HEK293 (cell line): ENCODE data around the gene NTNG1.

ENCODE experiments used
- CTCF ChIA-PET: fragments of 350-600 bp; formaldehyde crosslinking; extraction: SDS; loops from one replicate; lab custom pipeline; 2021; ENCODE audit warnings: antibody characterized with exemption; lab: Yijun Ruan, JAX
- POLR2A ChIA-PET: fragments of 300-600 bp; formaldehyde crosslinking; extraction: SDS; loops from one replicate; lab custom pipeline; 2020; ENCODE audit warnings: antibody characterized with exemption, inconsistent platforms; lab: Yijun Ruan, JAX
- H3K27ac ChIP-seq: fragments of 200-500 bp; sonication (Bioruptor generic); 2 replicates; pipeline ENCODE4 v1.5.1; 2014; ENCODE audit warnings: low read depth, low read length, control low read depth, inconsistent platforms; ENCODE audit errors: extremely low read depth
- H3K36me3 ChIP-seq, 2 experiments: fragments of 200-500 bp in 1 of 2; sonication (Bioruptor generic) in 1 of 2; 1 replicate in 1 of 2; 2 replicates in 1 of 2; pipeline ENCODE4 v1.5.1; 2014 to 2017; ENCODE audit warnings: inconsistent platforms in 2 of 2, low read length in 2 of 2; ENCODE audit not compliant: control insufficient read depth in 2 of 2, insufficient read depth in 1 of 2
- H3K4me1 ChIP-seq: fragments of 200-500 bp; sonication (Bioruptor generic); 2 replicates; pipeline ENCODE4 v1.5.1; 2014; ENCODE audit warnings: mild to moderate bottlenecking, low read length, inconsistent platforms; ENCODE audit not compliant: control insufficient read depth, insufficient read depth
- H3K4me3 ChIP-seq: 2 replicates; pipeline ENCODE4 v1.5.1; 2011; ENCODE audit warnings: low read depth, mild to moderate bottlenecking, control low read depth, low read length, moderate library complexity
- H3K9me3 ChIP-seq: fragments of 200-500 bp; sonication (Bioruptor generic); 2 replicates; pipeline ENCODE4 v1.5.1; 2014; ENCODE audit warnings: low read depth, low read length, inconsistent platforms; ENCODE audit not compliant: control insufficient read depth, insufficient read depth
- AEBP2 ChIP-seq: fragments of 450-650 bp; formaldehyde crosslinking; IDR thresholded peaks from 2 replicates; pipeline ENCODE4 v1.5.1; 2016; ENCODE audit warnings: missing biosample characterization, missing genetic modification characterization, borderline replicate concordance
- GLI2 ChIP-seq: fragments of 450-650 bp; formaldehyde crosslinking; IDR thresholded peaks from 2 replicates; pipeline ENCODE4; 2017; ENCODE audit warnings: missing biosample characterization, missing genetic modification characterization, low read depth, borderline replicate concordance
- KLF16 ChIP-seq: fragments of 450-650 bp; formaldehyde crosslinking; IDR thresholded peaks from 2 replicates; pipeline ENCODE4 v1.5.1; 2017; ENCODE audit warnings: missing biosample characterization, missing genetic modification characterization
- KLF8 ChIP-seq: fragments of 450-650 bp; formaldehyde crosslinking; IDR thresholded peaks from 2 replicates; pipeline ENCODE4 v1.5.1; 2016; ENCODE audit warnings: missing biosample characterization, missing genetic modification characterization
- REPIN1 ChIP-seq: fragments of 450-650 bp; formaldehyde crosslinking; IDR thresholded peaks from 2 replicates; pipeline ENCODE4 v1.5.1; 2017; ENCODE audit warnings: missing biosample characterization, missing genetic modification characterization, low read depth
- SETDB1 ChIP-seq: IDR thresholded peaks from one replicate; pipeline ENCODE4 v1.6.1; 2017; ENCODE audit warnings: mild to moderate bottlenecking, low read length, moderate library complexity, mixed read lengths; ENCODE audit not compliant: insufficient read length
- ZBTB11 ChIP-seq: fragments of 450-650 bp; formaldehyde crosslinking; conservative IDR thresholded peaks from 2 replicates; pipeline ENCODE4 v1.5.1; 2016; ENCODE audit warnings: low read depth, missing biosample characterization, missing genetic modification characterization
- ZFP41 ChIP-seq: fragments of 450-650 bp; formaldehyde crosslinking; IDR thresholded peaks from 2 replicates; pipeline ENCODE4 v1.5.1; 2016; ENCODE audit warnings: missing biosample characterization, missing genetic modification characterization, borderline replicate concordance
- ZFP69B ChIP-seq: fragments of 450-650 bp; formaldehyde crosslinking; IDR thresholded peaks from 2 replicates; pipeline ENCODE4 v1.5.1; 2016; ENCODE audit warnings: missing biosample characterization, missing genetic modification characterization
- ZIC2 ChIP-seq: fragments of 450-650 bp; formaldehyde crosslinking; IDR thresholded peaks from 2 replicates; pipeline ENCODE4 v1.5.1; 2016; ENCODE audit warnings: missing biosample characterization, missing genetic modification characterization
- ZNF18 ChIP-seq: fragments of 450-650 bp; formaldehyde crosslinking; IDR thresholded peaks from 2 replicates; pipeline ENCODE4 v1.5.1; 2016; ENCODE audit warnings: missing biosample characterization, missing genetic modification characterization
- ZNF221 ChIP-seq: fragments of 450-650 bp; formaldehyde crosslinking; IDR thresholded peaks from 2 replicates; pipeline ENCODE4 v1.5.1; 2017; ENCODE audit warnings: missing biosample characterization, missing genetic modification characterization, borderline replicate concordance
- ZNF239 ChIP-seq: fragments of 450-650 bp; formaldehyde crosslinking; IDR thresholded peaks from 2 replicates; pipeline ENCODE4 v1.5.1; 2016; ENCODE audit warnings: missing biosample characterization, missing genetic modification characterization
- ZNF24 ChIP-seq: fragments of 450-650 bp; formaldehyde crosslinking; IDR thresholded peaks from 2 replicates; pipeline ENCODE4 v1.5.1; 2016; ENCODE audit warnings: missing biosample characterization, missing genetic modification characterization
- ZNF404 ChIP-seq: fragments of 450-650 bp; formaldehyde crosslinking; IDR thresholded peaks from 2 replicates; pipeline ENCODE4 v1.5.1; 2017; ENCODE audit warnings: missing biosample characterization, missing genetic modification characterization
- ZNF423 ChIP-seq: fragments of 450-650 bp; formaldehyde crosslinking; IDR thresholded peaks from 2 replicates; pipeline ENCODE4 v1.5.1; 2016; ENCODE audit warnings: missing biosample characterization, missing genetic modification characterization
- ZNF501 ChIP-seq: fragments of 450-650 bp; formaldehyde crosslinking; IDR thresholded peaks from 2 replicates; pipeline ENCODE4 v1.5.1; 2016; ENCODE audit warnings: missing biosample characterization, missing genetic modification characterization
- ZNF510 ChIP-seq: fragments of 450-650 bp; formaldehyde crosslinking; IDR thresholded peaks from 2 replicates; pipeline ENCODE4 v1.5.1; 2018; ENCODE audit warnings: mild to moderate bottlenecking, missing genetic modification characterization, missing biosample characterization; ENCODE audit not compliant: insufficient replicate concordance
- ZNF521 ChIP-seq: fragments of 450-650 bp; formaldehyde crosslinking; IDR thresholded peaks from 2 replicates; pipeline ENCODE4 v1.5.1; 2017; ENCODE audit warnings: missing biosample characterization, mild to moderate bottlenecking, missing genetic modification characterization
- ZNF529 ChIP-seq: fragments of 450-650 bp; formaldehyde crosslinking; IDR thresholded peaks from 2 replicates; pipeline ENCODE4 v1.5.1; 2017; ENCODE audit warnings: missing genetic modification characterization, missing biosample characterization; ENCODE audit not compliant: insufficient replicate concordance
- ZNF626 ChIP-seq: fragments of 450-650 bp; sonication (Bioruptor Pico); formaldehyde crosslinking; IDR thresholded peaks from 2 replicates; pipeline ENCODE4 v1.5.1; 2018; ENCODE audit warnings: missing biosample characterization, missing genetic modification characterization, inconsistent platforms
- ZNF658 ChIP-seq: fragments of 450-650 bp; formaldehyde crosslinking; IDR thresholded peaks from 2 replicates; pipeline ENCODE4; 2016; ENCODE audit warnings: missing biosample characterization, missing genetic modification characterization
- ZNF664 ChIP-seq: fragments of 450-650 bp; formaldehyde crosslinking; IDR thresholded peaks from 2 replicates; pipeline ENCODE4 v1.5.1; 2016; ENCODE audit warnings: missing biosample characterization, missing genetic modification characterization
- ZNF76 ChIP-seq: fragments of 450-650 bp; formaldehyde crosslinking; IDR thresholded peaks from 2 replicates; pipeline ENCODE4; 2016; ENCODE audit warnings: low read depth, missing biosample characterization, missing genetic modification characterization, borderline replicate concordance
- ZSCAN23 ChIP-seq: fragments of 450-650 bp; formaldehyde crosslinking; IDR thresholded peaks from 2 replicates; pipeline ENCODE4 v1.5.1; 2016; ENCODE audit warnings: missing biosample characterization, missing genetic modification characterization

Gene NTNG1

GRCh38 chr1:107213225-107213624, 72.4 kb downstream of the NTNG1 start (continued):
- no peak for TF ChIP-seq ZNF221 (tag by site-specific recombination)
- TF ChIP-seq ZNF501 = no peak
- no peak for TF ChIP-seq KLF16 (tag by site-specific recombination)
- no peak for TF ChIP-seq SETDB1
- TF ChIP-seq KLF8 (tag by site-specific recombination) = no peak

- POLR2A ChIA-PET = no interaction called here
- TF ChIP-seq ZNF239 (tag by site-specific recombination) (no peak), ZBTB11 (tag by site-specific recombination) (no peak), ZNF76 (tag by site-specific recombination) (no peak), ZNF18 (no peak), ZNF510 (tag by site-specific recombination) (no peak), REPIN1 (tag by site-specific recombination) (no peak), ZFP41 (no peak), ZNF24 (tag by site-specific recombination) (no peak), ZNF529 (no peak), ZNF664 (tag by site-specific recombination) (no peak), ZSCAN23 (tag by site-specific recombination) (no peak), ZNF658 (tag by site-specific recombination) (no peak), ZNF404 (tag by site-specific recombination) (no peak)
- TF ChIP-seq, all 188 proteins: peak for 0
- H3K36me3 ChIP-seq = no peaks in the 10 kb centered on the region
- CTCF ChIA-PET = no interaction called here
- no peak overlapping the region for H3K4me3 ChIP-seq
- H3K4me1 ChIP-seq = no peaks in the 10 kb centered on the region
- no peak overlapping the region for H3K27ac ChIP-seq
- H3K9me3 ChIP-seq = no peaks in the 10 kb centered on the region
These were observed 79.2 kb downstream of the NTNG1 start for GRCh38 chr1:107220036-107220435.

- Histone ChIP-seq H3K27ac (no peak overlapping the region), H3K4me3 (no peak overlapping the region), H3K9me3 (no peaks in the 10 kb centered on the region), H3K36me3 (no peaks in the 10 kb centered on the region), H3K4me1 (no peaks in the 10 kb centered on the region)
- CTCF ChIA-PET = no interaction called here
- TF ChIP-seq GLI2 (tag by site-specific recombination) (no peak), ZNF626 (tag by site-specific recombination) (no peak), AEBP2 (tag by site-specific recombination) (no peak), ZNF521 (no peak), ZIC2 (tag by site-specific recombination) (no peak), ZNF423 (tag by site-specific recombination) (no peak), ZFP69B (tag by site-specific recombination) (no peak)
- POLR2A ChIA-PET = no interaction called here
These were observed 84.9 kb downstream of the NTNG1 start for GRCh38 chr1:107225706-107226105.
